Fibroblast of villous mesenchyme (primary cell): Measurements from ENCODE around the gene MAP2K5. TPM values are rescaled to one million over a fixed set of nuclear protein-coding genes. Genes with fewer than 3 reads are reported as not detected.

Experiments used
- DNase-seq: peaks from one replicate; pipeline ENCODE4 v3.0.0-alpha.2; 2010; ENCODE audit warnings: low read depth
- H3K4me3 ChIP-seq: 2 replicates; pipeline ENCODE4 v1.5.1; 2011; ENCODE audit warnings: low read depth, mild to moderate bottlenecking, low read length
- CTCF ChIP-seq: IDR thresholded peaks from 2 replicates; pipeline ENCODE4 v1.5.1; 2012; ENCODE audit warnings: low read depth, mild to moderate bottlenecking, low read length; ENCODE audit not compliant: insufficient read depth
- total RNA-seq: library from RNA; depleted of rRNA; stranded (reverse); fragments of >200 nt; gene quantifications from 2 replicates; pipeline ENCODE4 v1.2.3, GENCODE V29; 2012

Gene MAP2K5
- total RNA-seq, 1 donor = 6.9 TPM

- H3K4me3 ChIP-seq = no peak overlapping the region
- no peak for DNase-seq
- no peak for TF ChIP-seq CTCF
Measured at GRCh38 chr15:67548862-67549651, 6.6 kb downstream of the MAP2K5 start.

- no peak for TF ChIP-seq CTCF
- H3K4me3 ChIP-seq = no peak overlapping the region
- DNase-seq = no peak
Measured at GRCh38 chr15:67549736-67550135, 7.2 kb downstream of the MAP2K5 start.

GRCh38 chr15:67550522-67550921 lies 8.0 kb downstream of the MAP2K5 start:
- no peak overlapping the region for H3K4me3 ChIP-seq

GRCh38 chr15:67551207-67551743 lies 8.8 kb downstream of the MAP2K5 start:
- DNase-seq = no peak
- no peak for TF ChIP-seq CTCF
- no peak overlapping the region for H3K4me3 ChIP-seq

More at GRCh38 chr15:67550522-67550921, 8.0 kb downstream of the MAP2K5 start:
- no peak for DNase-seq
- TF ChIP-seq CTCF = no peak

- no peak overlapping the region for H3K4me3 ChIP-seq
- DNase-seq = no peak
- TF ChIP-seq CTCF = no peak
Measured at GRCh38 chr15:67554580-67554979, 12.1 kb downstream of the MAP2K5 start.

- H3K4me3 ChIP-seq = no peak overlapping the region
- DNase-seq = no peak
- no peak for TF ChIP-seq CTCF
Measured at GRCh38 chr15:67556976-67557570, 14.6 kb downstream of the MAP2K5 start.
